CD4-positive, alpha-beta T cell (primary cell): ENCODE results near the gene TRMT44. TPM values are rescaled to one million over a fixed set of nuclear protein-coding genes. Genes with fewer than 3 reads are reported as not detected.

Source experiments
- ATAC-seq: fragments of 200-7000 bp; cut with Tn5 transposase; one replicate; pipeline ENCODE4 v1.10.0; 2022; ENCODE audit warnings: mild to moderate bottlenecking; ENCODE audit not compliant: poor library complexity
- CTCF ChIA-PET: fragments of 350-600 bp; sonication (Branson Sonifier 250); formaldehyde crosslinking; loops from one replicate; lab custom pipeline; 2021; ENCODE audit warnings: antibody characterized with exemption, inconsistent platforms; lab: Charles Lee
- POLR2A ChIA-PET: fragments of 350-600 bp; sonication (Branson Sonifier 250); formaldehyde crosslinking; loops from one replicate; lab custom pipeline; 2021; ENCODE audit warnings: antibody characterized with exemption, inconsistent platforms; lab: Charles Lee
- DNase-seq, 14 experiments: peaks; one replicate each; pipeline ENCODE4 v3.0.0-alpha.2; 2013 to 2020; ENCODE audit warnings: mixed read lengths in 2 of 14
- H3K27ac ChIP-seq, 2 donors: one replicate each; pipeline versions ENCODE4 v1.5.1 to v1.7.0; 2013; ENCODE audit warnings: low read length in 2 of 2, low read depth in 1 of 2, mild to moderate bottlenecking in 1 of 2
- H3K27me3 ChIP-seq, 2 experiments: 1 replicate in 1 of 2; 2 replicates in 1 of 2; pipeline versions ENCODE4 v1.6.1 to v1.7.0; 2013; ENCODE audit warnings: low read length in 2 of 2, control low read depth in 1 of 2, mild to moderate bottlenecking in 1 of 2, moderate library complexity in 1 of 2; ENCODE audit not compliant: insufficient read depth in 2 of 2, control insufficient read depth in 1 of 2
- H3K36me3 ChIP-seq: one replicate; pipeline ENCODE4 v1.6.1; 2013; ENCODE audit warnings: low read length, control low read depth; ENCODE audit not compliant: insufficient read depth
- H3K4me1 ChIP-seq: one replicate; pipeline ENCODE4 v1.6.1; 2013; ENCODE audit warnings: low read length, control low read depth; ENCODE audit not compliant: insufficient read depth
- H3K4me3 ChIP-seq: one replicate; pipeline ENCODE4 v1.5.1; 2013; ENCODE audit warnings: mild to moderate bottlenecking, low read length, moderate library complexity
- H3K9me3 ChIP-seq, 2 experiments: 1 replicate in 1 of 2; 2 replicates in 1 of 2; pipeline versions ENCODE4 v1.6.1 to v1.7.0; 2013; ENCODE audit warnings: low read length in 2 of 2, mild to moderate bottlenecking in 2 of 2, control low read depth in 1 of 2, moderate library complexity in 1 of 2; ENCODE audit not compliant: control insufficient read depth in 1 of 2, insufficient read depth in 1 of 2
- H3K27ac Mint-ChIP-seq: one replicate; pipeline ENCODE4 v1.8.0; 2020; ENCODE audit warnings: mixed read lengths
- H3K27me3 Mint-ChIP-seq: one replicate; pipeline ENCODE4 v1.8.0; 2021; ENCODE audit warnings: mixed read lengths
- H3K36me3 Mint-ChIP-seq: one replicate; pipeline ENCODE4 v1.8.0; 2021; ENCODE audit warnings: low read depth, mixed read lengths
- H3K4me1 Mint-ChIP-seq: one replicate; pipeline ENCODE4 v1.8.0; 2021; ENCODE audit warnings: low read depth, mixed read lengths
- H3K4me3 Mint-ChIP-seq: one replicate; pipeline ENCODE4 v1.8.0; 2020; ENCODE audit warnings: mild to moderate bottlenecking, mixed read lengths
- H3K9me3 Mint-ChIP-seq: one replicate; pipeline ENCODE4 v1.8.0; 2020; ENCODE audit warnings: mixed read lengths
- intact Hi-C, 2 experiments: fragments of 100-400 bp; cut with DNase I in 1 of 2; cut with micrococcal nuclease in 1 of 2; formaldehyde crosslinking; loops; one replicate each; pipeline versions ENCODE4 v1.15.1 to v1.9.0; 2023 to 2025; cut with DNase I, micrococcal nuclease
- total RNA-seq, 174 experiments: library from RNA in 2 of 174; stranded (reverse) in 2 of 174; gene quantifications; one replicate each; pipeline ENCODE4 v1.2.3 and lab custom pipeline; 2021 to 2026
- TF ChIP-seq, protein P1 (sequence below): fragments of 200-600 bp; IDR thresholded peaks from one replicate; pipeline ENCODE4 v1.8.0; 2022; ENCODE audit warnings: antibody characterized with exemption, mild to moderate bottlenecking

The TRMT44 gene
- total RNA-seq, 2 experiments from 2014 or later: 25.6 to 29.2 TPM

DNA sequence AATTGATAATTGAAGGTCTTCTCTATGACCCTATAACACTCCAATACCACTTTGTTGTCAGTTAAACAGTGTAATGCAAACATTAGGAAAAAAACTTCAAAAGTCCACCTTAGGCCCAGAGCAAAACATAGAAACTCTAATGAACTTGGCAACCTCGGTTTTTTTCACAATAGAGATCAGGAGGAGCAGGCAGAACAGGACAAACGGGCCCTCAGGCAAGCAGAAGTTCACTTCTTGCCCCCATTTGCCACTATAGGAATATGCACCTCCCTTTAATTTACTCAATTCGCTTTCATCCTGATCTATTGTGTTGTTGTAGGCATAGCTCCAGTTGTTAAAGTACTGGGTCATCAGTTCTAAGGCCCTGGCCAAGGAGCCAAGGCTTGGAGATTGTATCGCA, 18.2 kb upstream of the TRMT44 start:
- H3K27ac ChIP-seq: no peak overlapping the region
- no peaks in the 10 kb centered on the region for H3K27me3 Mint-ChIP-seq
- H3K4me1 Mint-ChIP-seq: peaks cover 36% of the 10 kb centered on the region
- ChIA-PET CTCF (no interaction called here), POLR2A (no interaction called here)
- DNase-seq (no peak), ATAC-seq (no peak)
- no peaks in the 10 kb centered on the region for H3K27me3 ChIP-seq
- no peak overlapping the region for H3K27ac Mint-ChIP-seq
- peaks cover 8% of the 10 kb centered on the region for H3K4me1 ChIP-seq
- H3K36me3 Mint-ChIP-seq: peaks cover 13% of the 10 kb centered on the region
- H3K4me3 Mint-ChIP-seq: no peak overlapping the region
- TF ChIP-seq, protein P1, sequence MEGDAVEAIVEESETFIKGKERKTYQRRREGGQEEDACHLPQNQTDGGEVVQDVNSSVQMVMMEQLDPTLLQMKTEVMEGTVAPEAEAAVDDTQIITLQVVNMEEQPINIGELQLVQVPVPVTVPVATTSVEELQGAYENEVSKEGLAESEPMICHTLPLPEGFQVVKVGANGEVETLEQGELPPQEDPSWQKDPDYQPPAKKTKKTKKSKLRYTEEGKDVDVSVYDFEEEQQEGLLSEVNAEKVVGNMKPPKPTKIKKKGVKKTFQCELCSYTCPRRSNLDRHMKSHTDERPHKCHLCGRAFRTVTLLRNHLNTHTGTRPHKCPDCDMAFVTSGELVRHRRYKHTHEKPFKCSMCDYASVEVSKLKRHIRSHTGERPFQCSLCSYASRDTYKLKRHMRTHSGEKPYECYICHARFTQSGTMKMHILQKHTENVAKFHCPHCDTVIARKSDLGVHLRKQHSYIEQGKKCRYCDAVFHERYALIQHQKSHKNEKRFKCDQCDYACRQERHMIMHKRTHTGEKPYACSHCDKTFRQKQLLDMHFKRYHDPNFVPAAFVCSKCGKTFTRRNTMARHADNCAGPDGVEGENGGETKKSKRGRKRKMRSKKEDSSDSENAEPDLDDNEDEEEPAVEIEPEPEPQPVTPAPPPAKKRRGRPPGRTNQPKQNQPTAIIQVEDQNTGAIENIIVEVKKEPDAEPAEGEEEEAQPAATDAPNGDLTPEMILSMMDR: no peak
- no peaks in the 10 kb centered on the region for H3K36me3 ChIP-seq
- intact Hi-C loops: no loop called here
- no peaks in the 10 kb centered on the region for H3K9me3 ChIP-seq
- H3K9me3 Mint-ChIP-seq: no peaks in the 10 kb centered on the region
- no peak overlapping the region for H3K4me3 ChIP-seq

DNA sequence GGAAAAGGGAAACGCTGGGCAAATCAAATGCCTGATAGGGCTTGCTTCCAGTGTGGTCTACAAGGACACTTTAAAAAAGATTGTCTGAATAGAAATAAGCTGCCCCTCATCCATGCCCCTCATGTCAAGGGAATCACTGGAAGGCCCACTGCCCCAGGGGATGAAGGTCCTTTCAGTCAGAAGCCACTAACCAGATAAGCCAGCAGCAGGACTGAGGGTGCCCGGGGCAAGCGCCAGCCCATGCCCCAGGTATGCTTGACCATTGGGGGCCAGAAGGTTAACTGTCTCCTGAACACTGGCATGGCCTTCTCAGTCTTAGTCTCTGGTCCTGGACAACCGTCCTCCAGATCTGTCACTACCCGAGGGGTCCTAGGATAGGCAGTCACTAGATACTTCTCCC, 17.8 kb upstream of the TRMT44 start:
- H3K9me3 ChIP-seq: no peaks in the 10 kb centered on the region
- TF ChIP-seq, protein P1: no peak
- DNase-seq: no peak
- ChIA-PET POLR2A (no interaction called here), CTCF (no interaction called here)
- no peak overlapping the region for H3K27ac ChIP-seq
- peaks cover 13% of the 10 kb centered on the region for H3K4me1 ChIP-seq
- H3K36me3 ChIP-seq: no peaks in the 10 kb centered on the region
- H3K4me3 ChIP-seq: no peak overlapping the region
- Mint-ChIP-seq H3K36me3 (peaks cover 11% of the 10 kb centered on the region), H3K4me3 (no peak overlapping the region), H3K4me1 (peaks cover 38% of the 10 kb centered on the region), H3K9me3 (no peaks in the 10 kb centered on the region), H3K27ac (no peak overlapping the region), H3K27me3 (no peaks in the 10 kb centered on the region)
- no peak for ATAC-seq
- intact Hi-C loops: no loop called here
- H3K27me3 ChIP-seq: no peaks in the 10 kb centered on the region

DNA sequence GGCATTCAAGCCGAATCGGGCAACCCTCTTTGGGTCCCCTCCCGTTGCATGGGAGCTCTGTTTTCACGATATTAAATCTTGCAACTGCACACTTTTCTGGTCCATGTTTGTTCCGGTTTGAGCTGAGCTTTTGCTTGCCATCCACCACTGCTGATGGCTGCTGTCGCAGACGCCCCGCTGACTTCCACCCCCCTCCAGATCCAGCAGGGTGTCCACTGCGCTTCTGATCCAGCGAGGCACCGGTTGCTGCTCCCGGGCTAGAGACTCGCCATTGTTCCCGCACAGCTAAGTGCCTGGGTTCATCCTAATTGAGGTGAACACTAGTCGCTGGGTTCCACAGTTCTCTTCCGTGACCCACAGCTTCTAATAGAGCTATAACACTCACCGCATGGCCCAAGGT, 13.3 kb upstream of the TRMT44 start:
- DNase-seq (no peak), ATAC-seq (no peak)
- Histone ChIP-seq H3K9me3 (no peaks in the 10 kb centered on the region), H3K27me3 (no peaks in the 10 kb centered on the region), H3K4me1 (peaks cover 22% of the 10 kb centered on the region), H3K36me3 (no peaks in the 10 kb centered on the region), H3K27ac (no peak overlapping the region), H3K4me3 (peak overlapping the region; percentile 75)
- POLR2A ChIA-PET: interaction anchor here (1.2 to 1.9 kb wide), 2 partner anchors 8 to 13 kb away, joined by 3 to 25 read pairs; partner anchors contain the start of genes ACOX3 and TRMT44
- Mint-ChIP-seq H3K27me3 (no peaks in the 10 kb centered on the region), H3K36me3 (peaks cover 15% of the 10 kb centered on the region), H3K9me3 (no peaks in the 10 kb centered on the region), H3K4me1 (peaks cover 41% of the 10 kb centered on the region), H3K4me3 (peak overlapping the region; percentile 96), H3K27ac (peak overlapping the region; percentile 85)
- TF ChIP-seq, protein P1: no peak
- CTCF ChIA-PET: no interaction called here
- intact Hi-C loops: loop anchor here in 1 of 2 experiments (5.0 kb wide), 1 partner anchor 270 kb away; the partner anchor contains the start of gene ABLIM2
